Left ventricle myocardium inferior (tissue), 1 donor: Measurements from ENCODE around the gene CALML4. TPM values are rescaled to one million over a fixed set of nuclear protein-coding genes. Genes with fewer than 3 reads are reported as not detected.
"Not testable (repeated sequence)": the region's sequence is repeated elsewhere in the genome, so short reads cannot be mapped to it uniquely, and the experiment has no call there.

Experiments used
- DNase-seq: peaks from one replicate; pipeline ENCODE4 v3.0.0-alpha.2; 2020
- H3K27ac ChIP-seq: fragments of 200-600 bp; replicated peaks from 2 replicates; pipeline ENCODE4 v1.8.0; 2021
- H3K27me3 ChIP-seq: fragments of 200-600 bp; 2 replicates; pipeline ENCODE4 v1.8.0; 2021; ENCODE audit warnings: low read depth
- H3K36me3 ChIP-seq: fragments of 200-600 bp; 2 replicates; pipeline ENCODE4 v1.8.0; 2021
- H3K4me1 ChIP-seq: fragments of 200-600 bp; 2 replicates; pipeline ENCODE4 v1.8.0; 2021
- H3K4me3 ChIP-seq: fragments of 200-600 bp; 2 replicates; pipeline ENCODE4 v1.8.0; 2021; ENCODE audit warnings: mild to moderate bottlenecking, moderate library complexity
- H3K9me3 ChIP-seq: fragments of 200-600 bp; replicated peaks from 2 replicates; pipeline ENCODE4 v1.8.0; 2021
- CTCF ChIP-seq: fragments of 200-600 bp; IDR thresholded peaks from 2 replicates; pipeline ENCODE4 v1.8.0; 2021; ENCODE audit warnings: antibody characterized with exemption, mild to moderate bottlenecking, borderline replicate concordance
- intact Hi-C: fragments of 100-400 bp; cut with micrococcal nuclease; formaldehyde crosslinking; loops from one replicate; pipeline ENCODE4 v1.11.0; 2022
- total RNA-seq: library from RNA; stranded (reverse); fragmentation: NEBNext Ultra II Directional; extraction: Animal tissue kit (Norgen Biotek cat#: 25700); gene quantifications from one replicate; pipeline ENCODE4 v1.2.1, GENCODE V29; 2021
- donor health status: DM: no; HTN: yes; CAD: no; lungs with severe emphysema.

CALML4 gene
- total RNA-seq, 1 donor from 2014 or later = 0.91 TPM

GRCh38 chr15:68241088-68241935, 36.2 kb upstream of the CALML4 start:
- TF ChIP-seq CTCF = no peak
- Histone ChIP-seq H3K4me1 (no peaks in the 10 kb centered on the region), H3K27me3 (no peaks in the 10 kb centered on the region), H3K9me3 (peaks cover 33% of the 10 kb centered on the region), H3K4me3 (no peak overlapping the region), H3K27ac (no peak overlapping the region), H3K36me3 (no peaks in the 10 kb centered on the region)
- intact Hi-C loops = loop anchor here (10.0 kb wide), 1 partner anchor 53 kb away; no protein-coding TSS in a partner anchor
- DNase-seq = no peak

DNA sequence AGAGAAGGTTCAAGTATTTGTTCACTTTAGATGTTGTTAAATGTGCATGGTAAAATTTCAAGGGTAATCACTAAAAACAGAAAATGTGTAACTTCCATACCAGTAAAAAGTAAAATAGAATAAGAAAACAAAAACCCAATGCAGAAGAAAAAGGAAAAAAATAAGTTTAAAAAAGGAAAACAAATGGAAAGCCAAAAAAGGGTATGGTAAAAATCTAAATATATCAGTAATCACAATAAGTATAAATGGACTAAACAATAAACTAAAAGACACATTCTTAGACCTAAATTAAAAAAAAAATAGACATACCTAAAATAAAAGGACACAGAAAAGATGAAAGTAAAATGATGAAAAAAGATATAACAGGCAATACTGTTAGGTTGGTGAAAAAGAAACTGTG, 33.9 kb upstream of the CALML4 start:
- Histone ChIP-seq H3K4me3 (no peak overlapping the region), H3K4me1 (no peaks in the 10 kb centered on the region), H3K9me3 (peaks cover 19% of the 10 kb centered on the region), H3K36me3 (no peaks in the 10 kb centered on the region), H3K27me3 (no peaks in the 10 kb centered on the region), H3K27ac (no peak overlapping the region)
- no peak for TF ChIP-seq CTCF
- no peak for DNase-seq
- intact Hi-C loops = no loop called here

- H3K27me3 ChIP-seq = no peaks in the 10 kb centered on the region
- intact Hi-C loops = no loop called here
- H3K9me3 ChIP-seq = no peaks in the 10 kb centered on the region
- H3K4me3 ChIP-seq = no peak overlapping the region
- DNase-seq = no peak
- H3K36me3 ChIP-seq = no peaks in the 10 kb centered on the region
- peaks cover 5% of the 10 kb centered on the region for H3K4me1 ChIP-seq
- H3K27ac ChIP-seq = no peak overlapping the region
- no peak for TF ChIP-seq CTCF
Measured at GRCh38 chr15:68235022-68235421, 29.9 kb upstream of the CALML4 start.

GRCh38 chr15:68234520-68234919, 29.4 kb upstream of the CALML4 start:
- H3K4me1 ChIP-seq, H3K9me3 ChIP-seq, H3K27ac ChIP-seq, H3K36me3 ChIP-seq, intact Hi-C loops, DNase-seq, H3K4me3 ChIP-seq, H3K27me3 ChIP-seq: not testable (repeated sequence)

DNA sequence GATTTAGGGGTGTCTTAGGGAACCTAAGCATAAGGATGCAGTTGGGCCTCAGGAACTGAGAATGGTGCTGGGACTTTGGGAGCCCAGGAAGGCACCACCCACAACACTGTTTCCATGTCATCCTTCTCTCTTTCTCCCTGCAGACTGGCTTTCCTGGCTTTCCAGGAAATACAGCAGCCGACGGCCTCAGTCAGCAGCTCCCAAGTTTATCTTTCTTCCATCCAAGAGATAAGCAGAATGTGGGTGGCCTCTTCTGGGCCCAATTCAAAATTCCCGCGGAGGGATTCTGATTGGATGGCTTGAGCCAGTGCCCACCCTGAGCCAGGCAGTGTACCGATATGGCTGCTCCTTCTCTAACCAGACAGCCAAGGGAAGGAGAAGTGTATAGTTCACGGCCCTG, 28.9 kb upstream of the CALML4 start:
- Histone ChIP-seq H3K4me1 (peaks cover 13% of the 10 kb centered on the region), H3K4me3 (no peak overlapping the region), H3K27me3 (no peaks in the 10 kb centered on the region), H3K27ac (no peak overlapping the region), H3K36me3 (no peaks in the 10 kb centered on the region), H3K9me3 (no peaks in the 10 kb centered on the region)
- no peak for TF ChIP-seq CTCF
- intact Hi-C loops = no loop called here
- no peak for DNase-seq

DNA sequence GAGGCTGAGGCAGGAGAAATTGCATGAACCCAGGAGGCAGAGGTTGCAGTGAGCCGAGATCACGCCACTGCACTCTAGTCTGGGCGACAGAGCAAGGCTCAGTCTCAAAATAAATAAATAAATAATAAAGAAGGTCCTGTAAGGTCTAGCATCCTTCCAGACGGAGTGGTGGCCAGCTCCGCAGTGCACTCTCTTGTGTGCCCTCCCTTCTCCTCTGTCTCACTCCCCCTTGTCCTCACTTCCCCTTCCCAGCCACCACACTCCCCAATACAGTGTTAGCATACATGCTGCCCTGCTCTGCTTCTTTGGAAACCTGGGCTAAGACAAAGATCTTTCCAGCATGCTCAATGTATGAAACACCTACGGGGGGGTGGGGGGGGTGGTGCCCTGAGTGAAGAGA, 27.8 kb upstream of the CALML4 start:
- Histone ChIP-seq H3K4me1 (peaks cover 24% of the 10 kb centered on the region), H3K4me3 (no peak overlapping the region), H3K27ac (no peak overlapping the region), H3K36me3 (no peaks in the 10 kb centered on the region), H3K9me3 (no peaks in the 10 kb centered on the region), H3K27me3 (no peaks in the 10 kb centered on the region)
- no peak for TF ChIP-seq CTCF
- DNase-seq = no peak
- intact Hi-C loops = no loop called here
